ENCODE data around the gene SURF6. TPM values are rescaled to one million over a fixed set of nuclear protein-coding genes. Genes with fewer than 3 reads are reported as not detected.

Gene SURF6
- total and polyA plus RNA-seq, 5 experiments from 2014 or later = 4.9 to 34.1 (median 16.9) TPM

DNA sequence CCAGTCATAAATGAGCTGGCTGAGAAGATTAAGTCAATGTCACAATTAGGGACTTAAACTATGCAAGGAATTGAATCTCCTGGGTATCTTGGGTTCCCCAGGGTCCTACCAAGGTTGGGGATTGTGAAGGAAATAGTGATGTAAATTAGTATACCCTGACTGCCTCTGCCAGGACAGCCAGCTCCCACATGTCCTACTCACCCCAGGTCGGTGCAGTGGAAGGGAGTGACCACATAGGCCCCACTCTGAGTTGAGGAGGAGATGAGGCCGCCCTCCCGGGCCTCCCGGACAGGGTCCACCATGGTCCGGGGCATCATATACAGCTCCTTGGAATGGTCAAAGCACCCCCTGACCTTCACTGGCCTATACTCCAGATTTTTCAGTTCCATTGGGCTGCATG lies 17.6 kb upstream of the SURF6 start:
- no peak for ATAC-seq
- Mint-ChIP-seq H3K9me3 (no peaks in the 10 kb centered on the region), H3K4me3 (peak overlapping the region in 3 of 10 donors; percentile 24 to 83 (median 54)), H3K36me3 (peaks cover 0 to 53% (median 20%) of the 10 kb centered on the region in 3 donors), H3K27me3 (no peaks in the 10 kb centered on the region), H3K27ac (peak overlapping the region in 2 of 10 donors; percentile 53 to 87), H3K4me1 (peaks cover 18 to 58% (median 43%) of the 10 kb centered on the region in 4 donors)
- DNase-seq = no peak
- POLR2A ChIA-PET = interaction anchor here (1.3 to 7.8 kb wide), 2 partner anchors 19 to 20 kb away, joined by 3 to 143 read pairs; no protein-coding TSS in a partner anchor

DNA sequence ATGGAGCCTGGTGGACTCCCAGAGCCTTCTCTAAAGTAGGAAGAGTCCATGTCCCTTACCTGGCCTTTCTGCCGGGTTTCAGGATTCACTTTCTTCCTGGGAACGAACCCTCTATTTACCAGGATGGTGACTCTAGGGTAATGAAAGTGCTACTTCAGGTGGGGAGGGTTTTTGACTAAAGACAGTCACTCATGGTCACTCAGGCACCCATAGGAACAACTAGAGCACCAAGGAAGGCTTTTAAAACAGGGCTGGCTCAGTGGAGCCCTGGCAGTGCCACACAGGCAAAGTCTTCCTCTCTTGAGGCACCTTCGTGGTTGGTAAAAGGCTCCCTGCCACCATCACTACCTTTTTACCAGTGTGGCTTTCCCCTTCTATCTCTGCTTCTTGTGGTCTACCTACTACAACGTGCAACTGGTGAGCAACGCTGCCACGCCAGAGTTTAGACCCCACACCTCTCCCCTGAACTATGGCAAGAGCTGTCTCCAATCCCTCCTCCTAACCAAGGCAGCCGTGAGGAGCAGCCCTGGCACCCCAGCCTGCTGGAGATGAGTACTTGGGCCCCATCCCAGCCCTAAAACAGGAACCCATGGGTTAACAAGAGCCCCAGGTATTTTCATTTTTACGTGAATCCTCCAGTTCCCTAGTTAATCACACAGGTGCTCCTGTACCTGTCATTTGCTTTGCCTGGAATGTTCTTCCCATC lies 16.8 kb upstream of the SURF6 start:
- peaks cover 17 to 54% (median 42%) of the 10 kb centered on the region in 4 donors for H3K4me1 Mint-ChIP-seq
- no peaks in the 10 kb centered on the region for H3K9me3 Mint-ChIP-seq
- DNase-seq = no peak
- ATAC-seq = no peak
- H3K27me3 Mint-ChIP-seq = no peaks in the 10 kb centered on the region
- H3K4me3 Mint-ChIP-seq = peak overlapping the region in 1 of 10 donors; percentile 28
- POLR2A ChIA-PET = interaction anchor here (1.3 to 7.4 kb wide), 2 partner anchors 19 to 20 kb away, joined by 3 to 106 read pairs; partner anchors contain the start of genes STKLD1 and SURF4
- H3K36me3 Mint-ChIP-seq = peaks cover 0 to 53% (median 21%) of the 10 kb centered on the region in 3 donors
- H3K27ac Mint-ChIP-seq = peak overlapping the region in 3 of 10 donors; percentile 66 to 87 (median 84)

DNA sequence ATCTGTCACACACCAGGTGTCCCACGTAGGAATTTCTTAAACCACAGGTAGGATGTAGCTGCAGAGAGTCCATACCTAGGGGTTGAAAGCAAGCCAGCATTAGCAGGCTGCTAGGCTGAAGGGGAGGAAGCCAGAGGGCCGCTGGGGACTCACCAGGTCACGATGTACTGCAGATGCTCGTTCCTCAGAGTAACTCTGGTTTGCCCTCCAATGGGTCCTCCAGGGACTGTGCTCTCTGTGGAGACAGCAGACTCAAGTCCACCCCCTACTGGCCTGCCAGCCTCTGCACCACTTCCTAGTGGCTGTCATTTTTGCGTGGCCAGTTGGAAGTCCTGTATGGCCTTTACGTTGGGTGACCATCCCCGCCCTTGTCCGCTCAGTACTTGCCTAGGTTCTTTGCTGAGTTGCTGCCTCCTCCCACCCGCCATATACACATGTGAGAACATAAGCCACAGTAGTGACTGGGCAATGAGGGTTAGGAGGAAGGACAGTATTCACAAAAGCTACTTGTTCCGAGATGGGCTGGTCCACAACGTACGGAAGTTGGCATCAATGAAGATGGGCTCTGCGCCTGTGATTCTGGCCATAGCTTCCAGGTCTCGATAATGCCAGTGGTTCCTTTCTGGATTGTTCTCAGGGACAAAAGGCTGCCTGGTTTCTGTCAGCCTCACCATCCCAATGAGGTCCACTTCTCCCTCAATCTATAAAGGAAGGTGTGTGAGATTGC lies 16.1 kb upstream of the SURF6 start:
- Mint-ChIP-seq H3K4me1 (peaks cover 18 to 50% (median 40%) of the 10 kb centered on the region in 4 donors), H3K27ac (peak overlapping the region in 1 of 10 donors; percentile 75), H3K27me3 (no peaks in the 10 kb centered on the region), H3K9me3 (no peaks in the 10 kb centered on the region), H3K36me3 (peaks cover 0 to 50% (median 21%) of the 10 kb centered on the region in 3 donors), H3K4me3 (peak overlapping the region in 1 of 10 donors; percentile 25)
- DNase-seq (peak in 2 of 10 donors; percentile 24 to 33), ATAC-seq (no peak)
- POLR2A ChIA-PET = interaction anchor here (1.3 to 7.4 kb wide), 3 partner anchors 14 to 21 kb away, joined by 3 to 106 read pairs (median 17); partner anchors contain the start of genes STKLD1 and SURF4

DNA sequence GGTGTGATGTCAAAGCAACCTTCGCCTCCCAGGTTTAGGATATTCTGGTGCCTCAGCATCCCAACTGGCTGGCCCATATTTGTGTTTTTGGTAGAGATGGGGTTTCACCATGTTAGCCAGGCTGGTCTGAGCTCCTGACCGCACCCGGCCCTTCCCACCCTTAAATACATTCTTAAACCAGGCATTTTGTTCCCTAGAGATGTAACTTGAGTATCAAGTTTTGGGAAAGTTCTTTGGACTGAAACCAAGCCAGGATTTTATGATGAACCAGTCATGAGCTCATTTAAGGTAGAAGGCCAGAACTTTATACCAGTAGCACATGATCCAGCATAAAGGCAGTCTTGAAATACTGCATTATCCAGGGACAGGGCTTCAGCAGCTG lies 15.5 kb upstream of the SURF6 start:
- POLR2A ChIA-PET = interaction anchor here (1.4 to 7.4 kb wide), 3 partner anchors 15 to 22 kb away, joined by 3 to 106 read pairs (median 17); partner anchors contain the start of genes STKLD1, SURF4 and SURF6
- Mint-ChIP-seq H3K4me1 (peaks cover 20 to 54% (median 45%) of the 10 kb centered on the region in 4 donors), H3K4me3 (no peak overlapping the region), H3K27me3 (no peaks in the 10 kb centered on the region), H3K36me3 (peaks cover 0 to 50% (median 21%) of the 10 kb centered on the region in 3 donors), H3K27ac (peak overlapping the region in 1 of 10 donors; percentile 29), H3K9me3 (no peaks in the 10 kb centered on the region)
- no peak for ATAC-seq
- DNase-seq = no peak

DNA sequence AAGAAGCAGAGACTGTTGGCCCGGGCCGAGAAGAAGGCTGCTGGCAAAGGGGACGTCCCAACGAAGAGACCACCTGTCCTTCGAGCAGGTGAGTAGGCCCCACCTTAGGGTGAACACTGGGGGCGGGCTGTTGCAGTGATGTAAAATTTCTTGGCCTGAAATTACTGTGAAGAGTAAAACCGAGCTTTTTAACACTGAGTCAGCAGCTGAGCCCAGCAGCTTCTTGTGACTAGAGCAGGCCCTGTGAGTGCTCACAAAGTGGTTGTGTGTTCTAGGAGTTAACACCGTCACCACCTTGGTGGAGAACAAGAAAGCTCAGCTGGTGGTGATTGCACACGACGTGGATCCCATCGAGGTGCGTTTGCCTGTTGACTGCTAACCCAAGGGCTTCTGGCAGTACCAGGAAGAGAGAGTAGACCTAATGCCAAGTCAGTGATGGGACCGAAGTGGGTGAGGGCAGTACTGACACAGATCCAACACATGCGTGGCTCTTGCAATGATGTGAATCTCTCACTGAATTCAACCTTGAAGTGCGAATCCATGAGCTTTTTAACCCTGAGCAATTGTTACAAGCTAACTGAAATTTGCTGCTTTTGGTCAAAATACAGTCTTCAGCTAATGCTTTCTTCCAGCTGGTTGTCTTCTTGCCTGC lies 14.1 kb upstream of the SURF6 start:
- Mint-ChIP-seq H3K27me3 (no peaks in the 10 kb centered on the region), H3K9me3 (no peaks in the 10 kb centered on the region), H3K27ac (peak overlapping the region in 5 of 10 donors; percentile 44 to 97 (median 54)), H3K4me3 (peak overlapping the region in 9 of 10 donors; percentile 16 to 100 (median 44)), H3K4me1 (peaks cover 20 to 54% (median 48%) of the 10 kb centered on the region in 4 donors), H3K36me3 (peaks cover 0 to 53% (median 21%) of the 10 kb centered on the region in 3 donors)
- POLR2A ChIA-PET = interaction anchor here (1.0 to 7.4 kb wide), 6 partner anchors 10 to 25 kb away, joined by 3 to 106 read pairs (median 7); partner anchors contain the start of genes STKLD1, SURF4 and SURF6
- ATAC-seq = no peak
- no peak for DNase-seq

DNA sequence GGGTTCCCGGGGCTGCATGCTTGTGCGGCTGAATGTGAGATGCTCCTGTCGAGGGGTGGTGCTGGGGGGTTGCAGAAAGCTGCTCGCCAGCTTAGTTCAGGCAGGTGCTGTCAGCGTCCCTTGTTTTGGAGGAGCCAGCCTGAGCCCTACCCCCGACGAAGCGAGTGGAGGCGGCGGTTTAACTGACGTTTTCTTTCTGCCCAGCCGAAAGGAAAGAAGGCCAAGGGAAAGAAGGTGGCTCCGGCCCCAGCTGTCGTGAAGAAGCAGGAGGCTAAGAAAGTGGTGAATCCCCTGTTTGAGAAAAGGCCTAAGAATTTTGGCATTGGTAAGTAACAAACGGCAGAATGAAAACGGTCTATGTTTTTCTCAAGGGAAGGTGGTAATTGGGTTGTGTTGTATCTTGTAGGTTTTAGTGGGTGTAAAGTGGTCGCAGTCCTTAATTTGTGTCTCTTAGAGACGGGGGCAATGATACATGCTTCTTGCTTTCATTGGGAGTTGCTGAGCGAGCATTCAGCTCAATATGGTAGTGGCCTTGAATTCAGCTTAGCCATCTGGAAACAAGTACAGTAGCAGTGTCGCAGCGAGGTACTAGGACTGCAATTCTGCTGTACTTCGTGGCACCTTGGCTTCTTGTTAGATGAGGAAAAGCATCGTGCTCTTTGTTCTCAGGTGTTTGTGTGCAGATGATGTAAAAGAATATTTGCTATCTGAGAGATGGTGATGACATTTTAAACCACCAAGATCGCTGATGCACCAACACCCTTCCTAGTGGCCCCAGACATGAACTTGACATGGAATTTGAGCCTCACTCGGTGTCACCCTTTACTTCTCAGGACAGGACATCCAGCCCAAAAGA lies 13.0 kb upstream of the SURF6 start:
- DNase-seq (no peak), ATAC-seq (no peak)
- POLR2A ChIA-PET = interaction anchor here (0.5 to 7.4 kb wide), 13 partner anchors 8 to 812 kb away, joined by 3 to 106 read pairs (median 4); partner anchors contain the start of genes STKLD1, SURF1, SURF2 and SURF4
- Mint-ChIP-seq H3K4me1 (peaks cover 20 to 50% (median 42%) of the 10 kb centered on the region in 4 donors), H3K27ac (peak overlapping the region; percentile 95 to 99 (median 98)), H3K4me3 (peak overlapping the region; percentile 97 to 100 (median 99)), H3K9me3 (no peaks in the 10 kb centered on the region), H3K27me3 (no peaks in the 10 kb centered on the region), H3K36me3 (peaks cover 0 to 64% (median 21%) of the 10 kb centered on the region in 3 donors)

DNA sequence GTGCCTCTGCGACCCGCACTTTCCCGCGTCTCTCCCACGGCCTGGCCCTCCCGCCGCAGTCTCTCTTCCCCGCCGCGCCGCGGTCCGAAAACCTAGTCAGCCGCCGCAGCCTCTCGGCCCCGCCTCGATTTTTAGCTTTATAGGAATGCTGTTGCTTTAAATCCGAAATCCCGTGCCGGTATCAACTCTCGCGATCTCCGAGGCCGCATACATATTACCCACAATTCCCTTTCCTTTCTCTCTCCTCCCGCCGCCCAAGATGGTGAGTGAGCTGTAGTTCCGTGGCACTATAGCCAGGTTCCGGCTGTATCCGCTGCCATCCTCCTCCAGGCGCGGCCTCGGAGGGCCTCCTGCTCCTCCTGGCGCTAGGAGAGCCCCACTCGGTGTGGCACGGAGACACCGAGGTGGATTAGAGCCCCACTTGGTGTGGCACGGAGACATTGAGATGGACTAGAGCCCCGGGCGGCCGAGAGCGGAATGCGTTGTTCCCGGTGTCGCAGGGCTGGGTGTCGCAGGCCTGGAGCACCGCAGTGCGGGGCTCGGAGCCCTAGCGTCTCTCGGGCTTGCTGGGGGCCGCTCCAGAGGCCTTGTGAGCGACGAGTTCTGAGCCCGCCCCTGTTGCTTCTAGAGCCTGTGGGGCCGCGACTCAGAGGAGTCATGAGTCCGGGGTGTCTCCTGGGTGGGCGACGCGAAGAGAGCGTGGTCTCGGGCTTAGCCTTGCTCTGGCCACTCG lies 12.2 kb upstream of the SURF6 start, which contains the start of the genes MED22 and RPL7A:
Gene MED22 (minus strand): TSS at position 147 of the 733 bp plus-strand sequence. CDS start 1,469 bp downstream, outside the sequence.
Gene RPL7A (plus strand): TSS at position 234 of the 733 bp plus-strand sequence. CDS start 26 bp downstream, at position 260.
- Mint-ChIP-seq H3K27ac (peak within 1 kb of the TSS; percentile 95 to 99 (median 98)), H3K27me3 (no peaks in the 10 kb centered on the region), H3K36me3 (peaks cover 0 to 66% (median 21%) of the 10 kb centered on the region in 3 donors), H3K9me3 (no peaks in the 10 kb centered on the region), H3K4me1 (peaks cover 18 to 46% (median 42%) of the 10 kb centered on the region in 4 donors), H3K4me3 (peak within 1 kb of the TSS; percentile 97 to 100 (median 99))
- ATAC-seq (peak; percentile 87 to 88), DNase-seq (peak; percentile 72 to 97 (median 90))
- POLR2A ChIA-PET = interaction anchor here (0.5 to 7.4 kb wide), 16 partner anchors 8 to 813 kb away, joined by 3 to 106 read pairs (median 4); partner anchors contain the start of genes BRD3OS, GTF3C5, SLC2A6 and STKLD1

DNA sequence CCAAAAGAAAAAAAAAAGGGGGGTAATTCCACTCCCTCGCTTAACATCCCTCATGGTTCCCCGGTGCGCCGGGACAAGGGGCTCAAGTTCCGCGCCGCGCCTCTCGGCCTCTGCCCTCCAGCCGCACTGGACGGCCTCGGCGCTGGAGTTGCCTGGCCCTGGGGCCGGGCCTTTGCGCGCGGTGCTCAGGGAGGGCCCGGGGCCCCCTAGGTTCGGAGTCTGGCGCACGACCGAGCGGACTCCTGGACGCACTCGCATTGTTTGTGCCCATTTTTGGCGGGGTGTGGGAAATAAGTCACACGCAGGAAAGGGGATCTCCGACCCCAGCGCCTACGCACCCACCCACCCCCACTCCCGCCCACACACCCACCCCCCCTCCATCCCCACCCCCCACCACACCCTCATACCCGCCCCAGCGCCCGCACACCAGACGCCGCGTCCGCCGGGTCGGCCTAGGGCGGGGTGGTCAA lies 11.6 kb upstream of the SURF6 start:
- ATAC-seq = peak; percentile 53 to 60
- Mint-ChIP-seq H3K4me3 (peak overlapping the region; percentile 97 to 100 (median 99)), H3K27ac (peak overlapping the region; percentile 86 to 99 (median 98)), H3K4me1 (peaks cover 16 to 46% (median 42%) of the 10 kb centered on the region in 4 donors), H3K36me3 (peaks cover 0 to 65% (median 21%) of the 10 kb centered on the region in 3 donors), H3K27me3 (no peaks in the 10 kb centered on the region), H3K9me3 (no peaks in the 10 kb centered on the region)
- peak in 6 of 10 donors; percentile 31 to 61 (median 45) for DNase-seq
- POLR2A ChIA-PET = interaction anchor here (0.6 to 7.4 kb wide), 14 partner anchors 8 to 677 kb away, joined by 3 to 106 read pairs (median 4); partner anchors contain the start of genes BRD3OS, GTF3C5, SLC2A6 and STKLD1

DNA sequence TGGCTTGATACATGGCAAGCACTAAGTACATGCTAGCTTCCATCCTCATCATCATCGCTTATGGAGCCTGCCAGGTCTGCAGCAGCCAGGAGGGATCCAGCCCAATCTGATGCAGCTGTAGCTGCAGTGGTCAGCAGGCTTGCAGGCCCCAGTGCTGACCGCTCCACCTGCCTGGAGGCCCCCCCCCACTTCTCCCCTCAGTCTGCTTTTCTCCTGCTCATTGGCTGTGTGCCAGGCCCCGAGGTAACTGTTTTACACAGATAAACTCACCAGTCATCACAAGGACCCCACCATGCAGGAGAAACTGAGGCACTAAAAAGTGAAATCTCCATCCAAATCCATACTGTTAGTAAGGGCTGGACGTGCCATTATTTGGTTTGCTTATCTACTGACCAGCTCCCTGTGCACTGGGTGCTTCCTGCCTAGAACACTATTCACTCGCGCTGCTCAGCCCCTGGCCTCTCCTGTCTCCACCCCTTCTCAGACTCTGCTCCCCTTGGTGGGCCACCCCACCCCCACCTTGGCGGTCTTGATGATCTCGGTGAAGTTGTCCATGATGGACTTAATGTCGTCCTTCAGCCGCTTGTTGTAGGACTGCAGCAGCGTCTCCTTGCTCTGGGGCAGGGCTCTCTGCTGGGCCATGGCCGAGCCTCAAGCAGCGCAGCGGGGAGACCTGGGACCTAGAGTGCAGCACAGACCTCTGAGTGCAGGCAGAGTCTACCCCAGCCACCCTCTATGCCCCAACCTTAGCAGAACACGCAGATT lies 10.2 kb upstream of the SURF6 start:
- ATAC-seq (no peak), DNase-seq (no peak)
- Mint-ChIP-seq H3K36me3 (peaks cover 0 to 61% (median 15%) of the 10 kb centered on the region in 3 donors), H3K27me3 (no peaks in the 10 kb centered on the region), H3K27ac (peak overlapping the region; percentile 54 to 99 (median 84)), H3K9me3 (no peaks in the 10 kb centered on the region), H3K4me3 (peak overlapping the region; percentile 85 to 100 (median 93)), H3K4me1 (peaks cover 16 to 57% (median 49%) of the 10 kb centered on the region in 4 donors)
- POLR2A ChIA-PET = interaction anchor here (1.1 to 7.4 kb wide), 4 partner anchors 8 to 163 kb away, joined by 3 to 106 read pairs (median 20); partner anchors contain the start of genes STKLD1, SURF1, SURF2 and SURF4

Measured in naive thymus-derived CD8-positive, alpha-beta T cell (primary cell).